ENCODE results near the gene ANKS3. TPM values are rescaled to one million over a fixed set of nuclear protein-coding genes. Genes with fewer than 3 reads are reported as not detected.
"Not testable (repeated sequence)": the region's sequence is repeated elsewhere in the genome, so short reads cannot be mapped to it uniquely, and the experiment has no call there.

Gene ANKS3
- total RNA-seq, 1 donor from 2014 or later, result 16.8 TPM

DNA sequence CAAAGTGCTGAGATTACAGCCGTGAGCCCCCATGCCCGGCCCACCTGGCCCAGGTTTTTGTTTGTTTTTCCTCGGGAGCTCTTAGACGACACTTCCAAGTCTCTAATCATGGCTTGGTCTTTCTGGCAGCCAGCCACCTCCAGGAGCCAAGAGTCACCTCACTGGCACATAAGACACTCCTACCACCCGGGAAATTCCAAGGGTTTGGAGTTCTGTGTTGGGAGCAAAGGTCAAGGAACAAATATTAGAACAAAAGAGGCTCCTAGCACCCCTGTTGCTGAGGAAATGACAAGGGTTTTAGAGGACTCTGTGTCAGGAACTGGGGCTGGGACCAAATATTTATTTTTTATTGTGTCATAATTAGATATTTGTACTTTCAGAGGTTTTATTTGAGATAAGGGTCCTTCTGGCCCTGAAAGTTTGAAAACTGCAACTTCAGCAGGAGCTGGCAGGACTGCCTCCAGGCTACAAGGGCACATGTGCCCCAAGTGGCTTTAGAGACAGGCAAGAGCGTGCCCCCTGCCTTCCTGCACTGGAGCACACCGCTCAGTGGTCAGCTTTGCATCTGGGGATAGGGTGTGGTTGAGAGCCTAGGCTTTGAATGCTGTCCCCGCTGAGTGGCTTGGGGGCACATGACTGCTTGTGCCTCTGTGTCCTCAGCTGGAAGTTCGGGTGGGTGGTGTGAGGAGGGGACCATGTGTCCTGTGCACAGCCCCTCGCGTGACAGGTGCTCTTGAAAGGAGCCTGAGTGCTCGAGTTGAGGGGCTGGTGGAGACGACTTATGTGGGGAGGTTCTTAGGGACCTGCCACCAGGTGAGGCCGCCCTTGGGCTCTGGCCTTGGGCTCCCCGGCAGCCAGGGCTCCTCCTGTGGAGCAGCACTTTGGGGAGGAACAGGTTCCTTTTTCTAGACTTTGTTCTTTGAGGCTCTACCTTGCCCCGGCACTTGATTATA lies 79.8 kb downstream of the ANKS3 start:
- H3K36me3 ChIP-seq (ENCODE audit: control insufficient read depth, insufficient read depth, low read length), result peaks cover 31% of the 10 kb centered on the region
- DNase-seq (ENCODE audit: low read depth) (peak; percentile 21), FAIRE-seq (no peak)
- H3K4me3 ChIP-seq (ENCODE audit: low read depth, low read length), result no peak overlapping the region
- no peaks in the 10 kb centered on the region for H3K27me3 ChIP-seq (ENCODE audit: control insufficient read depth, insufficient read depth, low read length)
- TF ChIP-seq, protein P1, sequence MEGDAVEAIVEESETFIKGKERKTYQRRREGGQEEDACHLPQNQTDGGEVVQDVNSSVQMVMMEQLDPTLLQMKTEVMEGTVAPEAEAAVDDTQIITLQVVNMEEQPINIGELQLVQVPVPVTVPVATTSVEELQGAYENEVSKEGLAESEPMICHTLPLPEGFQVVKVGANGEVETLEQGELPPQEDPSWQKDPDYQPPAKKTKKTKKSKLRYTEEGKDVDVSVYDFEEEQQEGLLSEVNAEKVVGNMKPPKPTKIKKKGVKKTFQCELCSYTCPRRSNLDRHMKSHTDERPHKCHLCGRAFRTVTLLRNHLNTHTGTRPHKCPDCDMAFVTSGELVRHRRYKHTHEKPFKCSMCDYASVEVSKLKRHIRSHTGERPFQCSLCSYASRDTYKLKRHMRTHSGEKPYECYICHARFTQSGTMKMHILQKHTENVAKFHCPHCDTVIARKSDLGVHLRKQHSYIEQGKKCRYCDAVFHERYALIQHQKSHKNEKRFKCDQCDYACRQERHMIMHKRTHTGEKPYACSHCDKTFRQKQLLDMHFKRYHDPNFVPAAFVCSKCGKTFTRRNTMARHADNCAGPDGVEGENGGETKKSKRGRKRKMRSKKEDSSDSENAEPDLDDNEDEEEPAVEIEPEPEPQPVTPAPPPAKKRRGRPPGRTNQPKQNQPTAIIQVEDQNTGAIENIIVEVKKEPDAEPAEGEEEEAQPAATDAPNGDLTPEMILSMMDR (IDR thresholded peaks at IDR 0.05; ENCODE audit: insufficient read depth, low read length, severe bottlenecking), result no peak

DNA sequence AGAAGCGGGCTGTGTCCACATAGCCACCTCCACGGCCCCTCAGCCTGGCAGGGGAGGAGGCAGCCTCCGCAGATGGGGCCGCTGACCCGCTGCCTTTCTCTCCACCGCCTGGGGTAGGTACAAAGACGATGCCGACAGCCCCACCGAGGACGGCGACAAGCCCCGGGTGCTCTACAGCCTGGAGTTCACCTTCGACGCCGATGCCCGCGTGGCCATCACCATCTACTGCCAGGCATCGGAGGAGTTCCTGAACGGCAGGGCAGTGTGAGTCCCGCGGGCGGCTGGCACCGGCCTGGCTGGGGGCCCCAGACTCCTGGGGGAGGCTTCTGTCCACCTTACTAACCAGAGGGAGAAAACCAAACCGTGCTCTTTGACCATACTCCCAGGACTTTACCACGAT lies 81.5 kb downstream of the ANKS3 start:
- FAIRE-seq, result no peak
- H3K27me3 ChIP-seq (ENCODE audit: control insufficient read depth, insufficient read depth, low read length), result no peaks in the 10 kb centered on the region
- DNase-seq (ENCODE audit: low read depth), result no peak
- TF ChIP-seq, protein P1 (IDR thresholded peaks at IDR 0.05; ENCODE audit: insufficient read depth, low read length, severe bottlenecking), result no peak
- peaks cover 30% of the 10 kb centered on the region for H3K36me3 ChIP-seq (ENCODE audit: control insufficient read depth, insufficient read depth, low read length)
- no peak overlapping the region for H3K4me3 ChIP-seq (ENCODE audit: low read depth, low read length)

DNA sequence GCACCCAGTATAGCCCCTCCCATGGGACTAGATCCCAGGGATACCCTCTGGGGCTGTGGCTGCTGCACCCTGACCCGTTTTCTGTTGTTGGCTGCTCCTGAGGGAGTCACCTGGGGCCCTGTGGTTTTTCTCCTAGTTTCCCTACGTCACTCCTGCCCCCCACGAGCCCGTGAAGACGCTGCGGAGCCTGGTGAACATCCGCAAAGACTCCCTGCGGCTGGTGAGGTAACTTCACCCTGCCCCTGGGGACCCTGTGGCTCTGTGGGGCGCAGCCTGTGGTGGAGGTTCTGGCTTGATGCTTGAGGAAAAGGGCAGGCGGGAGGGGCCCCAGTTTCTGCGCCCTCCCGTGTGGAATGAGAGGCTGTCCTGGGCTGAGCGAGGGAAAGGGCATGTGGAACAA lies 82.2 kb downstream of the ANKS3 start:
- Histone ChIP-seq H3K36me3 (ENCODE audit: control insufficient read depth, insufficient read depth, low read length) (peaks cover 27% of the 10 kb centered on the region), H3K4me3 (ENCODE audit: low read depth, low read length) (no peak overlapping the region), H3K27me3 (ENCODE audit: control insufficient read depth, insufficient read depth, low read length) (no peaks in the 10 kb centered on the region)
- DNase-seq (ENCODE audit: low read depth), result no peak
- no peak for FAIRE-seq
- TF ChIP-seq, protein P1 (IDR thresholded peaks at IDR 0.05; ENCODE audit: insufficient read depth, low read length, severe bottlenecking), result no peak

DNA sequence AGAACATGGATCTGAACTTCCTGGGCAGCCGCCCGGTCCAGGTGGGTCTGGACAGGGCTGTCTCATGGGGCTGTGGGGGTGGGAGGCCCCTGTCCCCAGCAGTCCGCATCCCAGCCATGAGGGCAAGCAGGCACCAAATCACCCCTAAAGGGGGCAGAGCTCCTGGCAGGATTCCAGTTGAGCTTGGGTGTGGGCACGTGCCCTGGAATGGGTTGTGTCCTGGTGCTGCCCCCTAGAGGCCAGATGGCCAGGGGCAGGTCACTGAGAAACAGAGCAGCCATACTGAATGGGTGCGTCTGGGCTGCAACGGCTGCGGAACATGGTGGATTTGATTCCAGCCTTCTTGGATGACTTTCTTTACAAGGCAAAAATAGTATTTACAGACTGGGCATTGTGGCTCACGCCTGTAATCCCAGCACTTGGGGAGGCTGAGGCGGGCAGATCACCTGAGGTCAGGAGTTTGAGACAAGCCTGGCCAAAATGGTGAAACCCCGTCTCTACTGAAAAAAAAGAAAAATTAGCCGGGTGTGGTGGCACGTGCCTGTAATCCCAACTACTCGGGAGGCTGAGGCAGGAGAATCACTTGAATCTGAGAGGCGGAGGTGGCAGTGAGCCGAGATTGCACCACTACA lies 83.5 kb downstream of the ANKS3 start:
- FAIRE-seq; H3K27me3 ChIP-seq (ENCODE audit: control insufficient read depth, insufficient read depth, low read length); H3K4me3 ChIP-seq (ENCODE audit: low read depth, low read length): not testable (repeated sequence)
- TF ChIP-seq, protein P1 (IDR thresholded peaks at IDR 0.05; ENCODE audit: insufficient read depth, low read length, severe bottlenecking), result peak; percentile 85
- H3K36me3 ChIP-seq (ENCODE audit: control insufficient read depth, insufficient read depth, low read length), result peaks cover 29% of the 10 kb centered on the region
- peak; percentile 47 for DNase-seq (ENCODE audit: low read depth)

DNA sequence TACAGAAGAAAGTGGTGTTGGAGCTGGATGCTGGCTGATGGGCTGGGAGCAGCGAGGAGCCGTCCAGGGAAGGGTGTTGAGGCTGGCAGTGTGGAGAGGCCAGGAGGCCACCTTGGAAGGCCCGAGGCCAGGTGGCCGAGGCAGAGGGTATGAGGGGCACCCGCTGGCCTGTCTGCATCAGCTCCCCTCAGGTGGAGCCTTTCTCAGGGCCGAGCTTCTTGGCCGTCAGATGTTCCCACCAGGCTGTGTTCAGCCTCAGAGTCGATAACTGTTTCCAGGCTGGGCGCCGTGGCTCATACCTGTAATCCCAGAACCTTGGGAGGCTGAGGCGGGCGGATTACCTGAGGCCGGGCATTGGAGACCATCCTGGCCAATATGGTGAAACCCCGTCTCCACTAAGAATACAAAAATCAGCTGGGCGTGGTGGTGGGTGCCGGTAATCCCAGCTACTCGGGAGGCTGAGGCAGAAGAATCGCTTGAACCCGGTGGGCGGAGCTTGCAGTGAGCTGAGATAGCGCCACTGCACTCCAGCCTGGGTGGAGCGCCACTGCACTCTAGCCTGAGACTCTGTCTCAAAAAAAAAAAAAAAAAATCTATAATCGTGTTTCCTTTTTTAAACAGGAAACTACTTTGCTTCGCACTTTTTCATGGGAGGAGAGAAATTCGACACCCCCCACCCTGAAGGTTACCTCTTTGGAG lies 84.2 kb downstream of the ANKS3 start:
- H3K36me3 ChIP-seq (ENCODE audit: control insufficient read depth, insufficient read depth, low read length), result peaks cover 28% of the 10 kb centered on the region
- no peaks in the 10 kb centered on the region for H3K27me3 ChIP-seq (ENCODE audit: control insufficient read depth, insufficient read depth, low read length)
- TF ChIP-seq, protein P1 (IDR thresholded peaks at IDR 0.05; ENCODE audit: insufficient read depth, low read length, severe bottlenecking), result no peak
- FAIRE-seq, result no peak
- DNase-seq (ENCODE audit: low read depth), result no peak
- H3K4me3 ChIP-seq (ENCODE audit: low read depth, low read length), result no peak overlapping the region
